GM19351 (cell line): ENCODE data around the gene GPX4.

ENCODE experiments used
- ATAC-seq: cut with Tn5 transposase; IDR thresholded peaks from one replicate; pipeline ENCODE4 v1.9.1; 2021; ENCODE audit warnings: mild to moderate bottlenecking, moderate library complexity; ENCODE audit not compliant: unreplicated experiment

The GPX4 gene

GRCh38 chr19:1130771-1131717 lies 27.2 kb downstream of the GPX4 start:
- no peak for ATAC-seq

GRCh38 chr19:1131718-1132551 lies 28.1 kb downstream of the GPX4 start:
- peak; percentile 45 for ATAC-seq

- ATAC-seq, result peak; percentile 10
Measured at GRCh38 chr19:1132552-1133383, 29.0 kb downstream of the GPX4 start.

- peak; percentile 66 for ATAC-seq
Measured at GRCh38 chr19:1133471-1133929, 29.7 kb downstream of the GPX4 start.

GRCh38 chr19:1134431-1134830 lies 30.6 kb downstream of the GPX4 start:
- ATAC-seq, result no peak

GRCh38 chr19:1135454-1135853 lies 31.7 kb downstream of the GPX4 start:
- no peak for ATAC-seq

GRCh38 chr19:1136201-1136600 lies 32.4 kb downstream of the GPX4 start:
- ATAC-seq, result no peak

GRCh38 chr19:1136621-1137317 lies 33.0 kb downstream of the GPX4 start:
- no peak for ATAC-seq

GRCh38 chr19:1138121-1138520 lies 34.3 kb downstream of the GPX4 start:
- no peak for ATAC-seq

GRCh38 chr19:1139126-1139525 lies 35.3 kb downstream of the GPX4 start:
- ATAC-seq, result no peak

- no peak for ATAC-seq
Measured at GRCh38 chr19:1140272-1141027, 36.7 kb downstream of the GPX4 start.

- ATAC-seq, result no peak
Measured at GRCh38 chr19:1141944-1142343, 38.1 kb downstream of the GPX4 start.

- ATAC-seq, result no peak
Measured at GRCh38 chr19:1143828-1144399, 40.1 kb downstream of the GPX4 start.

- no peak for ATAC-seq
Measured at GRCh38 chr19:1144741-1145140, 40.9 kb downstream of the GPX4 start.

- ATAC-seq, result no peak
Measured at GRCh38 chr19:1145635-1146411, 42.0 kb downstream of the GPX4 start.

- ATAC-seq, result no peak
Measured at GRCh38 chr19:1146412-1146699, 42.6 kb downstream of the GPX4 start.

- ATAC-seq, result no peak
Measured at GRCh38 chr19:1146858-1147780, 43.3 kb downstream of the GPX4 start.
